Skeletal muscle tissue (tissue), 4 donors: ENCODE results near the gene RDM1. TPM values are rescaled to one million over a fixed set of nuclear protein-coding genes. Genes with fewer than 3 reads are reported as not detected.
"Not testable (repeated sequence)": the region's sequence is repeated elsewhere in the genome, so short reads cannot be mapped to it uniquely, and the experiment has no call there.

Experiments
- H3K27ac ChIP-seq: one replicate; pipeline ENCODE4 v1.7.0; 2013; ENCODE audit warnings: mild to moderate bottlenecking, low read depth, low read length, inconsistent platforms
- H3K27me3 ChIP-seq, 3 donors: one replicate each; pipeline ENCODE4 v1.7.0; 2013; ENCODE audit warnings: low read length in 3 of 3; ENCODE audit not compliant: control insufficient read depth in 3 of 3, insufficient read depth in 3 of 3
- H3K36me3 ChIP-seq, 3 donors: one replicate each; pipeline ENCODE4 v1.7.0; 2013; ENCODE audit warnings: low read length in 3 of 3; ENCODE audit not compliant: control insufficient read depth in 3 of 3, insufficient read depth in 3 of 3
- H3K4me1 ChIP-seq, 3 donors: one replicate each; pipeline ENCODE4 v1.7.0; 2013; ENCODE audit warnings: low read length in 3 of 3, mild to moderate bottlenecking in 3 of 3; ENCODE audit not compliant: control insufficient read depth in 3 of 3, insufficient read depth in 3 of 3
- H3K4me3 ChIP-seq, 3 donors: one replicate each; pipeline ENCODE4 v1.7.0; 2013; ENCODE audit warnings: low read length in 3 of 3
- H3K9ac ChIP-seq, 3 donors: one replicate each; pipeline ENCODE4 v1.7.0; 2013; ENCODE audit warnings: low read length in 3 of 3, mild to moderate bottlenecking in 3 of 3, moderate library complexity in 2 of 3, low read depth in 1 of 3
- H3K9me3 ChIP-seq, 3 donors: one replicate each; pipeline ENCODE4 v1.7.0; 2013; ENCODE audit warnings: low read length in 3 of 3; ENCODE audit not compliant: control insufficient read depth in 3 of 3
- total RNA-seq: library from RNA; depleted of rRNA; stranded (reverse); fragments of >200 nt; gene quantifications from one replicate; pipeline ENCODE4 v1.2.3, GENCODE V29; 2014
- donor health status: Osteomylitis.

RDM1 gene
- total RNA-seq, 1 donor from 2014 or later, result not detected

- H3K27ac ChIP-seq, H3K4me3 ChIP-seq, H3K36me3 ChIP-seq, H3K4me1 ChIP-seq, H3K9ac ChIP-seq, H3K9me3 ChIP-seq, H3K27me3 ChIP-seq: not testable (repeated sequence)
These were observed 7.9 kb upstream of the RDM1 start for GRCh38 chr17:35938492-35938891.

GRCh38 chr17:35936063-35936462 is 5.5 kb upstream of the RDM1 start:
- Histone ChIP-seq H3K36me3 (no peaks in the 10 kb centered on the region), H3K27me3 (peaks cover 0 to 2% (median 0%) of the 10 kb centered on the region in 3 donors), H3K27ac (no peak overlapping the region), H3K9me3 (no peaks in the 10 kb centered on the region), H3K4me3 (no peak overlapping the region), H3K9ac (no peak overlapping the region), H3K4me1 (peaks cover 0 to 4% (median 0%) of the 10 kb centered on the region in 3 donors)

- no peak overlapping the region for H3K27ac ChIP-seq
- no peaks in the 10 kb centered on the region for H3K36me3 ChIP-seq
- H3K4me3 ChIP-seq, result no peak overlapping the region
- H3K4me1 ChIP-seq, result peaks cover 0 to 12% (median 7%) of the 10 kb centered on the region in 3 donors
- H3K9ac ChIP-seq, result no peak overlapping the region
- H3K9me3 ChIP-seq, result no peaks in the 10 kb centered on the region
- peaks cover 3 to 8% (median 6%) of the 10 kb centered on the region in 3 donors for H3K27me3 ChIP-seq
These were observed 4.2 kb upstream of the RDM1 start for GRCh38 chr17:35934760-35935159.

- Histone ChIP-seq H3K9ac (no peak overlapping the region), H3K9me3 (no peaks in the 10 kb centered on the region), H3K4me1 (peaks cover 0 to 12% (median 7%) of the 10 kb centered on the region in 3 donors), H3K27ac (no peak overlapping the region), H3K4me3 (no peak overlapping the region), H3K27me3 (peaks cover 3 to 6% (median 6%) of the 10 kb centered on the region in 3 donors), H3K36me3 (no peaks in the 10 kb centered on the region)
These were observed 2.0 kb upstream of the RDM1 start for GRCh38 chr17:35932586-35932985.

GRCh38 chr17:35931794-35932425 is 1.3 kb upstream of the RDM1 start:
- no peak overlapping the region for H3K9ac ChIP-seq
- no peak overlapping the region for H3K27ac ChIP-seq
- H3K9me3 ChIP-seq, result no peaks in the 10 kb centered on the region
- no peaks in the 10 kb centered on the region for H3K36me3 ChIP-seq
- no peak overlapping the region for H3K4me3 ChIP-seq
- peaks cover 0 to 12% (median 7%) of the 10 kb centered on the region in 3 donors for H3K4me1 ChIP-seq
- peaks cover 3 to 6% (median 6%) of the 10 kb centered on the region in 3 donors for H3K27me3 ChIP-seq

GRCh38 chr17:35927714-35928113 is 2.9 kb downstream of the RDM1 start:
- no peaks in the 10 kb centered on the region for H3K9me3 ChIP-seq
- H3K27me3 ChIP-seq, result peaks cover 3 to 6% (median 6%) of the 10 kb centered on the region in 3 donors
- H3K9ac ChIP-seq, result no peak overlapping the region
- H3K4me3 ChIP-seq, result no peak overlapping the region
- peaks cover 0 to 12% (median 7%) of the 10 kb centered on the region in 3 donors for H3K4me1 ChIP-seq
- H3K36me3 ChIP-seq, result no peaks in the 10 kb centered on the region
- no peak overlapping the region for H3K27ac ChIP-seq

GRCh38 chr17:35923609-35924114 is 6.9 kb downstream of the RDM1 start:
- Histone ChIP-seq H3K4me1 (no peaks in the 10 kb centered on the region), H3K9ac (no peak overlapping the region), H3K27ac (no peak overlapping the region), H3K9me3 (no peaks in the 10 kb centered on the region), H3K36me3 (no peaks in the 10 kb centered on the region), H3K4me3 (no peak overlapping the region), H3K27me3 (no peaks in the 10 kb centered on the region)

- Histone ChIP-seq H3K4me3 (no peak overlapping the region), H3K27ac (no peak overlapping the region), H3K36me3 (no peaks in the 10 kb centered on the region), H3K9me3 (no peaks in the 10 kb centered on the region), H3K4me1 (no peaks in the 10 kb centered on the region), H3K9ac (no peak overlapping the region), H3K27me3 (no peaks in the 10 kb centered on the region)
These were observed 10.3 kb downstream of the RDM1 start for GRCh38 chr17:35920229-35920628.

- no peaks in the 10 kb centered on the region for H3K9me3 ChIP-seq
- H3K27ac ChIP-seq, result no peak overlapping the region
- no peak overlapping the region for H3K4me3 ChIP-seq
- H3K36me3 ChIP-seq, result no peaks in the 10 kb centered on the region
- H3K9ac ChIP-seq, result no peak overlapping the region
- H3K4me1 ChIP-seq, result no peaks in the 10 kb centered on the region
- H3K27me3 ChIP-seq, result no peaks in the 10 kb centered on the region
These were observed 11.9 kb downstream of the RDM1 start for GRCh38 chr17:35918665-35919064.

- no peak overlapping the region for H3K27ac ChIP-seq
- H3K9me3 ChIP-seq, result no peaks in the 10 kb centered on the region
- H3K27me3 ChIP-seq, result no peaks in the 10 kb centered on the region
- no peak overlapping the region for H3K9ac ChIP-seq
- no peaks in the 10 kb centered on the region for H3K4me1 ChIP-seq
- H3K36me3 ChIP-seq, result no peaks in the 10 kb centered on the region
- no peak overlapping the region for H3K4me3 ChIP-seq
These were observed 12.9 kb downstream of the RDM1 start for GRCh38 chr17:35917519-35918213.
